ENCODE measurements around the gene CDKN2D. TPM values are rescaled to one million over a fixed set of nuclear protein-coding genes. Genes with fewer than 3 reads are reported as not detected.

Gene CDKN2D
- total and polyA plus RNA-seq, 8 donors = 4.1 to 11.8 (median 8.5) TPM; not detected in 2

DNA sequence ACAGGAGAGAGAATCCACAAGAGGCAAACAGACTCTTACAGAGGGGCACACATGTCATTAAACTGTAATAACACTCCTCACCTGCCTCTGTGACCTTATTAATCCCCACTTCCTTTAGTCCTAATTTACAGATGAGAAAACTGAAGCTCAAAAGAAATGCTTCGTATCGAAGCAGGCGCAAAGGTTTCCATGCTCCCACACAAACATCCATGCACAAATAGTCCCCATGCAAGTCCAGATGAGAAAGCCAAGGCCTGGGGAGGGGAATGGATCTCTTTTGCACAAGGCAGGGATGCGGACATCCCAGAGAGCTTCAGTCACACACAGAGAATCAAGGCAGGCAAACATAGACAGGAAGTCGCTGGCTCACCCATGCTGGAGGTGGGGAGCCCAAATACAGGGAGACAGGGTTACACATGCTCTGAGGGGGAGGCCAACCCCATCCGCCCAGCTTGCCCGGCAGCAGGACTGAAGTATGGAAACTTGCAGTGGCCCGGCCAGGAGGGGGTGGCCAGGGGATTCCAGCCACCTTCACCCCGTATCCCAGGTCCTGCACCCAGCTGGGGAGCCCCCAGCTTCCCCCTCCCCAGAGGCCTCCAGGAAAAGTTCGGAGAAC is 52.0 kb downstream of the CDKN2D start:
- H3K27me3 ChIP-seq = peaks cover 31 to 100% (median 75%) of the 10 kb centered on the region in 3 donors
- H3K36me3 ChIP-seq = no peaks in the 10 kb centered on the region
- no peak for DNase-seq
- peaks cover 28 to 51% (median 45%) of the 10 kb centered on the region in 4 donors for H3K4me1 ChIP-seq
- intact Hi-C loops (cut with DNase I; ENCODE audit: low total_unique reads) = no loop called here
- H3K4me3 ChIP-seq = peak overlapping the region; percentile 15 to 43 (median 24)
- no peaks in the 10 kb centered on the region for H3K9me3 ChIP-seq
- WGBS, 5 donors = 38 to 59% (median 43%) methylated on average over 5 to 10 of the region's 10 CpGs
- TF ChIP-seq EP300 (IDR thresholded peaks at IDR 0.05) = no peak
- TF ChIP-seq, protein P1, sequence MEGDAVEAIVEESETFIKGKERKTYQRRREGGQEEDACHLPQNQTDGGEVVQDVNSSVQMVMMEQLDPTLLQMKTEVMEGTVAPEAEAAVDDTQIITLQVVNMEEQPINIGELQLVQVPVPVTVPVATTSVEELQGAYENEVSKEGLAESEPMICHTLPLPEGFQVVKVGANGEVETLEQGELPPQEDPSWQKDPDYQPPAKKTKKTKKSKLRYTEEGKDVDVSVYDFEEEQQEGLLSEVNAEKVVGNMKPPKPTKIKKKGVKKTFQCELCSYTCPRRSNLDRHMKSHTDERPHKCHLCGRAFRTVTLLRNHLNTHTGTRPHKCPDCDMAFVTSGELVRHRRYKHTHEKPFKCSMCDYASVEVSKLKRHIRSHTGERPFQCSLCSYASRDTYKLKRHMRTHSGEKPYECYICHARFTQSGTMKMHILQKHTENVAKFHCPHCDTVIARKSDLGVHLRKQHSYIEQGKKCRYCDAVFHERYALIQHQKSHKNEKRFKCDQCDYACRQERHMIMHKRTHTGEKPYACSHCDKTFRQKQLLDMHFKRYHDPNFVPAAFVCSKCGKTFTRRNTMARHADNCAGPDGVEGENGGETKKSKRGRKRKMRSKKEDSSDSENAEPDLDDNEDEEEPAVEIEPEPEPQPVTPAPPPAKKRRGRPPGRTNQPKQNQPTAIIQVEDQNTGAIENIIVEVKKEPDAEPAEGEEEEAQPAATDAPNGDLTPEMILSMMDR (IDR thresholded peaks at IDR 0.05) = no peak
- TF ChIP-seq POLR2A (IDR thresholded peaks at IDR 0.05) = no peak
- no peak for TF ChIP-seq POLR2AphosphoS5 (IDR thresholded peaks at IDR 0.05)
- no peak overlapping the region for H3K27ac ChIP-seq

Small RNAs within 50 kb of the gene (small RNA-seq; reads per million reads assigned to genes)
- gene MIR1238 (0 to 0.77 (median 0) reads per million in 4 donors), gene RNU7-140P (0 reads per million in 4 donors)

Other genes starting within 250 kb of the CDKN2D start
- 10 to 100 TPM in 4 of 5 donors, 1 to 10 TPM in 1; 7.5 to 74.7 (median 21.4) TPM for gene RAVER1, start 235.4 kb downstream of the CDKN2D start, total RNA-seq
- gene RAVER1, start 235.4 kb downstream of the CDKN2D start, polyA plus RNA-seq = 1 to 10 TPM; 3.3 to 9.3 (median 7.2) TPM
- 10 to 100 TPM in 1 of 5 donors, 1 to 10 TPM in 3, not detected in 1; 3.5 to 17.1 (median 7.4) TPM for gene ICAM3, start 229.4 kb downstream of the CDKN2D start, total RNA-seq
- 10 to 100 TPM in 1 of 3 donors, 1 to 10 TPM in 2; 8.5 to 10.5 (median 10.0) TPM for gene ICAM3, start 229.4 kb downstream of the CDKN2D start, polyA plus RNA-seq
- gene TYK2, start 188.4 kb downstream of the CDKN2D start, total RNA-seq = 100 to 1,000 TPM in 4 of 5 donors, 10 to 100 TPM in 1; 45.2 to 365 (median 314) TPM
- gene TYK2, start 188.4 kb downstream of the CDKN2D start, polyA plus RNA-seq = 100 to 1,000 TPM in 2 of 3 donors, 10 to 100 TPM in 1; 88.8 to 144 (median 107) TPM
- 100 to 1,000 TPM in 4 of 5 donors, 10 to 100 TPM in 1; 84.3 to 390 (median 174) TPM for gene CDC37, start 165.4 kb downstream of the CDKN2D start, total RNA-seq
- 100 to 1,000 TPM; 145 to 179 (median 164) TPM for gene CDC37, start 165.4 kb downstream of the CDKN2D start, polyA plus RNA-seq
- gene PDE4A, start 148.4 kb downstream of the CDKN2D start, total RNA-seq = 10 to 100 TPM in 2 of 5 donors, 1 to 10 TPM in 3; 2.3 to 30.7 (median 8.9) TPM
- 10 to 100 TPM in 2 of 3 donors, 1 to 10 TPM in 1; 5.0 to 12.9 (median 11.0) TPM for gene PDE4A, start 148.4 kb downstream of the CDKN2D start, polyA plus RNA-seq
- 10 to 100 TPM; 15.8 to 84.9 (median 24.6) TPM for gene KEAP1, start 65.6 kb downstream of the CDKN2D start, total RNA-seq
- 10 to 100 TPM; 49.6 to 88.1 (median 52.3) TPM for gene KEAP1, start 65.6 kb downstream of the CDKN2D start, polyA plus RNA-seq
- under 1 TPM in 1 of 5 donors, not detected in 4; 0.73 TPM for gene S1PR5, start 51.5 kb downstream of the CDKN2D start, total RNA-seq
- gene S1PR5, start 51.5 kb downstream of the CDKN2D start, polyA plus RNA-seq = 10 to 100 TPM in 1 of 3 donors, under 1 TPM in 1, not detected in 1; 0.19 to 13.3 TPM
- 100 to 1,000 TPM in 1 of 5 donors, 10 to 100 TPM in 3, 1 to 10 TPM in 1; 2.3 to 336 (median 26.2) TPM for gene ATG4D, start 25.1 kb downstream of the CDKN2D start, total RNA-seq
- 10 to 100 TPM; 26.3 to 48.9 (median 27.2) TPM for gene ATG4D, start 25.1 kb downstream of the CDKN2D start, polyA plus RNA-seq
- 100 to 1,000 TPM in 1 of 5 donors, 10 to 100 TPM in 3, 1 to 10 TPM in 1; 4.2 to 116 (median 18.7) TPM for gene KRI1, start 3.0 kb downstream of the CDKN2D start, total RNA-seq
- 10 to 100 TPM; 11.8 to 35.1 (median 12.5) TPM for gene KRI1, start 3.0 kb downstream of the CDKN2D start, polyA plus RNA-seq
- gene AP1M2, start 18.3 kb upstream of the CDKN2D start, total RNA-seq = 100 to 1,000 TPM in 1 of 5 donors, 10 to 100 TPM in 4; 11.7 to 687 (median 61.0) TPM
- gene AP1M2, start 18.3 kb upstream of the CDKN2D start, polyA plus RNA-seq = 100 to 1,000 TPM in 2 of 3 donors, 10 to 100 TPM in 1; 74.6 to 116 (median 112) TPM
- 100 to 1,000 TPM in 3 of 5 donors, 10 to 100 TPM in 2; 58.0 to 161 (median 101) TPM for gene SLC44A2, start 56.6 kb upstream of the CDKN2D start, total RNA-seq
- gene SLC44A2, start 56.6 kb upstream of the CDKN2D start, polyA plus RNA-seq = 10 to 100 TPM; 26.1 to 66.9 (median 64.4) TPM
- 100 to 1,000 TPM in 3 of 5 donors, 10 to 100 TPM in 2; 65.3 to 381 (median 142) TPM for gene ILF3, start 85.4 kb upstream of the CDKN2D start, total RNA-seq
- 10 to 100 TPM; 33.5 to 84.2 (median 49.8) TPM for gene ILF3, start 85.4 kb upstream of the CDKN2D start, polyA plus RNA-seq
- gene QTRT1, start 132.5 kb upstream of the CDKN2D start, total RNA-seq = 100 to 1,000 TPM in 2 of 5 donors, 10 to 100 TPM in 3; 21.7 to 104 (median 66.5) TPM
- gene QTRT1, start 132.5 kb upstream of the CDKN2D start, polyA plus RNA-seq = 100 to 1,000 TPM; 113 to 153 (median 115) TPM
- 100 to 1,000 TPM; 270 to 541 (median 289) TPM for gene DNM2, start 149.1 kb upstream of the CDKN2D start, total RNA-seq
- 100 to 1,000 TPM in 1 of 3 donors, 10 to 100 TPM in 2; 77.8 to 130 (median 83.6) TPM for gene DNM2, start 149.1 kb upstream of the CDKN2D start, polyA plus RNA-seq